CD4-positive, alpha-beta T cell treated with Interleukin-4 for 1 hour (primary cell): ENCODE data around the gene PRKCZ.

Experiments used
- DNase-seq, 2 donors: peaks; one replicate each; pipeline ENCODE4 v3.0.0-alpha.2; 2020 to 2022

Gene PRKCZ

DNA sequence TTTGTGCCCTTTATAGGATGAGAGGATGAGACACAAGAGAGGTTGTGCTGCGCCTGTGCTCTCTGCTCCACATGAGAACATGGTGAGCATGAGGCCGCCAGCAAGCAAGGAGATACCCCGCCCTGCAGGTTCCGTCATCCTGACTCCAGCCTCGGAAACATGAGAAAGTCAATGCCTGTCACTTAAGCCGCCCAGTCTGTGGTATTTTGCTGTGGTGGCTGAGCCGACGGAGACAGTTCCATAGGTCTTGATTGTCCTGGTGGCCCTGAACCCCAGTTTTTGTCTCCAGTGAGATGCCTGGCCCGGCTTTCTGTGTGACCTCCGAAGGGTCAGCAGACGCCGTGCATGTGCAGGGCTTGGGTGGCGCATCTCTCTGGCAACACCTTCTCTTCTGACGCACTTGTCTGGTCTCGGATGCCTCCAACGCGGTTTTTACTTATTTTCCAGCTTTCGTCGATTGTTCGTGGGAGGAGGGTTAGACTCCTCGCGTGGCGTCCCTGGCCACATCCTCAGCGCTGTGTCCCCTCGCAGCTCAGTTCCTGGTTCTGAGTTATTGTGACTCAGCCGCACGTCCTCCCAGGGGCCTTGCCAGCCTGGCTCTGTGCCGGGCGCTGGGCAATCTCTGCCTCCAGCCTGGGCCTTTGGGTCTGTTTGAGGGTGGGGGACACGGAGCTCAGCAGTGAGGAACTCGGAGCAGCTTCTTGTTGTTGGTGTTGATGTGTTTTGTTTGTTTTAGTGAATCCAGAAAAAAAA lies 74.4 kb downstream of the PRKCZ start:
- no peak for DNase-seq

DNA sequence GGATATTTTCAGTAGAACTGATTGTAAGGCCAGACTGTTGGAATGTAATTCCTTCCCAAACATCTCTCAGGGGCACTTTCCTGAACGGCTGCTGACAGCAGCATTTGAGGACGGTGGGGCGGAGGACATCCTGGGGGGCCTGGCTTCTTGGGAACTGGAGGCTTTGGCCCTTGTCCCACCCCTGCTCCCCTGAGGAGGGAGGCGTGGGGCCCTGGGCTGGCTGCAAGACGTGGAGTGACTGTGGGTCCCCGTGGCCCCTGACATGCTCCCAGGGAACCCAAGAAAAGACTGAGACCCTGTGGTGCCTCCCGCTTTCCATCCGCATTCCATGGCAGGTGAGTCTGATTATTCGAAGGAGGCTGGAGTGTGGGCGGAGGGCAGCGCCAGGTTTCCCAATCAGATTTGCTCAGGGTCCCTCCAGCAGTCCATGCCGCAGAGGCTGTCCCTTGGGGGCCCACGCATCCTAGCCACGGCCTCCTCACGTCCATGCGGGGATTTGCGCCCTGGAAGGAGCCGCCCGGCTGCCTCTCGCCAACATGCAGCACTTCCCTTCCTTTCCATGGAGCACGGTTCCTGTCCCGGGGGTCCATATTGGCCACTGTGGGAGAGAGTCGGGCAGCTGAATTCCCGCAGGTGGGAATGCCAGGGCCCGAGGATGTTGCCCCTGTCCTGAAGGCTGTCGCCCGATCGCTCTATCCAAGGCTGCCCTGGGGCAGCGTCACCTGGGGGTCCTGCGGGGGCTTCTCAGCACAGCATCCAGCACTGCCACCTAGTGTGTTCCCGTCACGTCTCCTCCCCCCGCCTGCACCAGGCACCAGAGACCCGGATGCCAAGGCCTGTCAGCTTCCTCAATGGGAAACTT lies 75.4 kb downstream of the PRKCZ start:
- no peak for DNase-seq

DNA sequence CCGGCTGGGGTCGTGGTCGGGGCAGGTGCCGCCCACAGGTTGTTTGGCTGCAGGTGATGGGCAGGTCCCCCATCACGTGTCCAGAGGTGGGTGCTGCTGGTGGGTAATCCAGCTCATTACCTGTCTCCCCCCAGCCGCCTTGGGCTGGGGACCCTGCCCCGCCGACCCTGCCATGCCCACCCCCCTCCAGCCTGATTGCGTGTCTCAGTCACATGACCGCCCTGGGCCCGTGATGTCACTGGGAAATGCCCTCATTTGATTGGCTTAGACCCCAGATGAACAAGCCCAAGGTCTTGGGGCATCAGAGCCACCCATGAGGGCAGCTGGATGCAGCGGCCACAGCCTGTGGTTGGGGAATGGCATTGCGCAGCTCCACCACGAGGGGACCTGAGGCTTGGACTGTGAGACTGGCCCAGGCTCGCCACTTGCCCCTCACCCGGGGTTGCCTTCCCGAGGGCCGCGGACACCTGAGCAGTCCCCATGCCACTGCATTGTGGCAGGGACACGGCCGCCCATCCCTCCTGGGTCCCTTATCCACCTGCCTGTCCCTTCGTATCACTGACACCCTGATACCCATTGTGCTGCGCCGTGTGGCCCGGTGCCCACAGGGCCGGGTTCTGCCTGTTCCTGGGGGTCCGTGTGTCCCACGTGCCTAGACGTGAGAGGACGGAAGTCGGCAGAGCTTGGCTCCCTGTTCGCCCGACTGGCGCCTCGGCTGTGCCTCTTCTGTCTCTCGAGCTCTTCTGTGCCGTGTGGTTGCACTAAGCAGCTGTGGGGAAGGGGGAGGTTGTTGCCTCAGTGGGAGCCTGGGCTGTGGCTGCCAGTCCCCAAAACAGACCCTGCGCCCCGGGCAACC lies 76.3 kb downstream of the PRKCZ start:
- no peak for DNase-seq

DNA sequence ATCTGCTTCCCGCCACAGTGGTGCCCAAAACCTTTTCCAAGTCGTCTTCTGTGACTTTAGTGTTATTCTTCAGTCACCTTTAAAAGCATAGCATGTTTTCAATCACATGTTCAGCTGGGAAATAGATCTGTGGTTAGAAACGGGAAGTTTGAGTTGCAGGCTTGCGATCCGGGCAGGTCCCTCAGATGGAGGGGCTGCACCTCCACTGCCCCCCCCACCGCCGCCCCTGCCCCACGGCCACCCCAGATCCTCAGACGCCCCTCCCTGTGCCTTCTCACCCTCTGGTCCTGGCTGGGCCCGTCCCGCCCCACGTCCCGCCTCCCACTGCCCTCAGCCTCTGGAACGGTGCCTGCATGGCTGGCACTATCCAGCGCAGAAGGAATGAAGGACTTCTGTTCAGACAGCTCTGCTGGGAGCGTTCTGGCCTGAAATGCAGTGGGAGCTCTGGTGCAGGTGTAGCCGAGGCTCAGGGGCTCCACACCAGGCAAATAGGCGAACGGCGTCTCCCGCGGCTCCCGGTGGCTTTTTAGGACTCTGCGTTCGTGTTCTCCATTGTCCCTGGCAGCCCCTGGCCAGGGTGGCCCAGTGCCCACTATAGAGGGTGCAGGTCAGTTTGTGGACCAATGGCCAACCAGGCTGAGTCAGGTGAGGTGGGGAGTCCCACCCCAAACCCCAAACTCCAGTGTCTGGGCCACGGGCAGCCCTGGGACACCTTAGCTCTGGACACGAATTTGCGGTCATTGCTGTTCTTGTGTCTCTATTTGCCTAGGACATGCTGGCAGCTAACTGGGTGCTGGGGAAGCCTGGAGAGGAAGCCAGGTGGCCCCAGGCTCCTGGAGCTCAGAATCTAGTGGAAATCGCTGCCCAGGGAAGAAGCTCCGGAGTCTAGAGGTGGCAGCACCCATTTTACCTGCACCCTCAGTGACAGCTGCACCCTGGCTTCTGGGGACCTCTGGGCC lies 77.3 kb downstream of the PRKCZ start:
- no peak for DNase-seq

DNA sequence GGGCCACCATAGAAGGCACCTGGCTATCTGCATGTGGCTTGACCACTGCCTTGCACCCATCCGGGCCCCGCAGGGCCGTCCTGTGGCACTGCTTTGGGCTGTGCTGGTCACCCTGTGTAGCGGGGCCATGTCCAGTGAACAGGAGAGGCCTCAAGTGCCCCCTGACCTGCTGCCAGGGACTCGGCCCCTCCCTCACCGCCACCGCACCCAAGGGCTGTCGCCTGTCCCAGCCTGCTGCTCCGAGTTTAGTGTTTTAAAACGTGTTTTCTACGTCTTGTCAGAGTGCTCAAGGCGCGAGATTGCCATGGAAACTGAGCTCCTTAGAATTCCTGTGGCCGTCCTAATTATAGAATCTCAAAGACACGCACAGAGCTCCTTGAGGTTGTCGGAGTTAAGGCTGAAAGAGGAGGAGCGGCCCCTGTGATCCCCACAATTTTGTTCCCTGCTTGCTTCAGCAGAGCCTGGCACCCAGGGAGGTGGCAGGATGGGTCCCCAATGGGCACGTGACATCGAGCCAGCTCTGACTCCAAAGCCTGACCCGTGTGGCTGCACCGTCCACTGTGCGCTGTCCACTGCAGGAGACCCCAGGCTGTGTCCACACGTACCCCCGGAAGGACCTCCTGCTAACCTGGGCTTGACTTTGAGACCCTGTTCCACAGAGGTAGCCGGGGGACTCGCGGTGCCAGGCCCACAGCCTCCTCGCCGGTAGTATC lies 78.1 kb downstream of the PRKCZ start:
- no peak for DNase-seq

DNA sequence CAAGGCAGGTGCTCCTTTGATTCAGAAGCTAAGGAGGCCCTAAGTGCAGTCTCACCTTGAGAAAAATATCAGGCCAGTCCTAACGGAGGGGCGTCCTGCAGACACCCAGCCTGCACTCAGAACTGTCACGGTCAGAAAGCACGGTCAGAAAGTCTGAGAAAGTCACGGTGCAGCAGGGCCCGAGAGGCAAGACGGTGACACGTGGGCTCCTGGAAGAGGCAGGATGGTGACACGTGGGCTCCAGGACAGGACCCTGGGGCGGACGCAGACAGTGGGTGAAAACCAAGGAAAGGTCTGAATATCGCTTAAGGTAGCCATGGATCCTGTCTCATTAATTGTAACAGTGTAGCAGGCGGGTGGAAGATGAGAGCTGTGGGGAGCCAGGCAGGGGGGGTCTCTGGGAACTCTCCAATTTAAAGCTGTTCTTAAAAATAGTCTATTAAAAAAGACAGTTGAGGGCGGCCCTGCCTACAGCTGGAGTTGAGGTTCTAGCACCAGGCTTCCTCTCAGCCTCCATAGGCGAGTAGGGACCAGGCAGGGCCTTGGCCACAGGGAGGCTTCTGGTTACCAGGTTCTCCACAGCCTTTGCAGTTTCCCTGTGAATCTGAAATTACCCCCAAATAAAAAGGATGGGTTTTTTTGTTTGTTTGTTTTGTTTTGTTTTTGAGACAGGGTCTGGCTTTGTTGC lies 79.2 kb downstream of the PRKCZ start:
- no peak for DNase-seq

DNA sequence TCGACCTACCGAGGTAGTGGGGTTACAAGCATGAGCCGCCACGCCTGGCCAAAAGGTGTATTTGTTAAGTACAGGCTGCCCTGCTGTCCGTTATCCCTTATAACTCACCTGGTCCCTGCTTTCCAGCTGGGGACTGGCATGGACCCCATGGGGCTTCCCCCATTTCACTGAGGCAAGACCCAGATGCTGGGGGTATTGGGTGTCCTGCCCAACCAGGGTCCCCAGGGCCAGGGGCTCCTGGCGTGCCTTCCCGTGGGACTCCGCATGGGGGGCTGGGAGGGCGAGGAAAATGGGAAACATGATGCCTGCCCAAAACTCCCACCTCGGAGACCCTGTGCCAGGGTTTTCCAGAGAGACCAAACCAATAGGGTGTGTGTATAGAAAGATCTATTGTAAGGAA lies 79.9 kb downstream of the PRKCZ start:
- no peak for DNase-seq

DNA sequence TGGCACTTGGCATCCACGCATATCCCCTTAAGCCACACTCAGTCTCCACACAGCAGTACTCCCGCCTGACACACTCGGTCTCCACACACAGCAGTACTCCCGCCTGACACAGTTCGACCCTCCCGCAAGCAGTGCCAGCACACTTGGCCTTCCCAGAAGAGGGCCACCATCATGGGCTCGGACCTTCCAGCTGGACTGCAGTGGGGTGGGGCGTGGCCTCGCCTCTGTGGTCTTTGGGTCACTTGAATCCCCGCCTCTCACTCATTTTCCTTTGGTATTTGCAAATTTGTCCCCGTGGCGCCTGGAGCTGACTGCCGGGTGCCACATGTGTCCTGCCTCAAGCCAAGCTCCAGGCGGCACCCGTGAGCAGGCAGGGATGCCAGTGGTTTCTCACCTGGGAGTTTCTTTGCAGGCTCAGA lies 80.7 kb downstream of the PRKCZ start:
- DNase-seq, result no peak

DNA sequence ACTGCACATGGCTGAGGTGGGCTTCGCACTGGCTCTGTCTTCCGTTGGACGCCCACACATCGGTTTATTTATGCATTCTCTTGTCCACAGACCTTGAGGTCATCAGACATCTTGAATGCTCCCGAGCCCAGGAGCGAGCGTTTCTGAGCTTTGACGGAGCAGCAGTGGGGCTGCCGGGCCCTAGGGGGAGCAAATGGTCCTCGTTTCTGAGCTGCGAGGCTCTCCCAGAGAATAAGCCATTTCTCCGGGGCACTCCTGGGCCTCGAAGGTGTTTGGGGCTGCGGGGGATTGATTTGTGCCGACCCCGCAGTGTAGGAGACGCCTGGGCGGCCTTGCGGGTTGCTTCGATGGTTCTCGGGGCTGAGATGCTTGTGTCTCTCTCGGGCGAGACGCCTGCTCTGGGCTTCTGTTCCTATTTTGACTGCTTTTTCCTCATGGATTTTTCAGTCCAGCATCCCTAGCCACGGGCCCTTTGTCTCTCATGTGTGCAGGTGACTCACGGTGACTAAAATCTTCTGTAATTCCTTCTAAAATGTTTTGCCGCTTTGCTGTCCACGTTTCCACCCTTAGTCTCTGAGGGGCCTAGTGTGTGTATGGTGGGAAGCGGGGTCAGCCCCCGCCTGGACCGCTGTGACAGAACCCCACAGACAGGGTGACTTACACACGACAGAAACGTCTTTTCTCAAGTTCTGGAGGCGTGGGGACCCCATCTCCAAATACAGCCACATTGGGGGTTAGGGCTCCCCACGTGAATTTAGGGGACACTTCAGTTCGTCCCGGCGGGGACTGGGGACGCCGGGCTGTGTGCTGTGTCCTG lies 82.2 kb downstream of the PRKCZ start:
- DNase-seq, result no peak

DNA sequence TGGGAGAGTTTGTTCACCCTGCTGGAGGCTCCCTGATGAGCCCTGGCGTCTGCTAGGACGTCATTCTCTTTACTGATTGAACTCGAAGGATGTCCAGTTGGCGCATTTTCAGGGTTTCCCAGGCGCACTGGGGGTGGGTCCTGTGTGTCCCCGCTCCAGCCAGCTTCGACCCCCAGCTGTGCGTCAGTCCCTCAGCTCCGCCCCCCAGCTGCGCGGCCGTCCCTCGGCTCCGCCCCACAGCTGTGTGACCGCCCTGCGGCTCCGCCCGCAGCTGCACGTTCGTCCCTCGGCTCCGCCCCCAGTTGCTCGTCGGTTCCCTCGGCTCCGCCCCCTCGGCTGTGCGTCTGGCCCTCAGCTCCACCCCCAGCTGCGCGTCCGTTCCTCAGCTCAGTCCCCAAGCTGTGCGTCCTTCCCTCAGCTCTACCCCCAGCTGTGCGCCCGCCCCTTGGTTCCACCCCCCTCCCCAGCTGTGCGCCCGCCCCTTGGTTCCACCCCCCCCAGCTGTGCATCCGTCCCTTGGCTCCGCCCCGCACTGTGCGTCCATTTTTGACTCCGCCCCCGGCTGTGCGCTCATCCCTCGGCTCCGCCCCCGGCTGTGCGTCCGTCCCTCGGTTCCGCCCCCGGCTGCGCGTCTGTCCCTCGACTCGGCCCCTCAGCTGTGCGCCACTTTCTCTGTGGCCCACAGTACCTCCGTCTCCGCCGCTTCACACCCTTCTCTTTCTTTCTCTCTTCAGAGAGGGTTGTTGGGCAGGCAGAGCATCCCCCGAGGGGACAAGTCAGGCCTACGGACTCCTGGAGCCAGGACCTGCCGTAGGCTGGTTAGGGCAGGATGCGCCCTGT lies 83.0 kb downstream of the PRKCZ start:
- DNase-seq, result peak; percentile 98

DNA sequence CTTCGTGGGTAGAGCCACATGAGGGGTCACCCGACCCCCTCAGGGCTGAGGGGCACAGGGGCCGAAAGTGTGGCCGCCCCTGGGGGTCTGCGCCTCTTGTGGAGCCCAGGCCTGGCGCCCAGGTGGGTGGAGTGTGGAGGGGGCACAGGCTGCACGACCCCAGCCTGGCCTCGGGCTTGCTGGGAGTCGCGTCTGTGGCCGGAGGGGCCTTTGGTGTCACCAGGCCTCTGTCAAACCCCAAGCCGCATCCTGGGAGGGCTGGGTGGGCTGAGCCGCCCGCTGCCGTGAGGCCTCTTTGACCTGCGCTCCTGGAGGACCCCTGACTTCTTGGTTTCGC lies 83.6 kb downstream of the PRKCZ start:
- DNase-seq, result no peak

DNA sequence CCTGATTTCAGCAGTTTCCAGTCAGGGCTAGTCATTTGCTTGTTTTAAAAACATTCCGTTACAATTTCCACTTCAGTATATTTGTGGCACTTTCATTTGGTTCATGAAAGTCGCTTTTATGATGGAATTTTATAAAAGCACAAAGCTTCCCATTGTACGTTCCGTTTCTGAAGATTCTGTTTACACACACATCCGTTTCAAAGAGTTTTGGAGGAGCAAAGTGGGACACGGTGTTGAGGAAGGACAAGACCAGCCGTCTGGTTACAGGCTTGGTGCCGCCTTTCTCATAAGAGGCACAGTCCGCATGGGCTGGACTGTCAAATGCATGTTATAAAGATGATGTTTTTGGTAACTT lies 84.0 kb downstream of the PRKCZ start:
- no peak for DNase-seq

DNA sequence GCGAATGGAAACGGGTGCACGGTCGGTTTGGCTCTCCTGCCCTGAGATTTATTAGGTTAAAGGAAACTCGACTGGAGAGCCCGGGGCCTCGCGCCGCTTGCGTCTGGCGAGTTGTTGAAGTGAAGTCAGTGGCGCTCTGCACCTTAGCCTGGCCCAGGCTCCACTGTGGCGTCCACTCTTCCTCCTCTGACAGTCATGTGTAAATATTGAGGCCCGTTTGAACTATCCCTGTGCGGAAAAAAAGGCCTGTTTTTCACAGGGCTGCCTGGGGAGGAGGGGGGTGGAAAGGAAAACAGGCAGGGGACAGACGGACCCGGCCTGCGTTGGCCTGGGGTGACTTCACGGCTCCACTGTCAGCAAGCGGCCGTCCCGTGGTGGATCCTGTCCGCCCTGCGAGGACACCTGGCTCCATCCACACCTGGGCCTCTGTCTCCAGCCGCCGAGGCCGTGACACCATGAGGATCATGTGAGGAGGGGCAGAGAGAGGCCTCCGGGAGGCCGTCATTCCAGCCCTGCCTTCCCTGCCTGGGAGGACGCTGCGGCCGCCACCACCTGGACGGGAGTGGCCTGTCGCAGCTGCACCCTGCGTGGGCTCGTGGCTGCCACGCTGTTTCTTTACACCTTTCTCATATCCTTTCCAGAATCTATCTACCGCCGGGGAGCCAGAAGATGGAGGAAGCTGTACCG lies 84.6 kb downstream of the PRKCZ start:
- DNase-seq, result no peak

DNA sequence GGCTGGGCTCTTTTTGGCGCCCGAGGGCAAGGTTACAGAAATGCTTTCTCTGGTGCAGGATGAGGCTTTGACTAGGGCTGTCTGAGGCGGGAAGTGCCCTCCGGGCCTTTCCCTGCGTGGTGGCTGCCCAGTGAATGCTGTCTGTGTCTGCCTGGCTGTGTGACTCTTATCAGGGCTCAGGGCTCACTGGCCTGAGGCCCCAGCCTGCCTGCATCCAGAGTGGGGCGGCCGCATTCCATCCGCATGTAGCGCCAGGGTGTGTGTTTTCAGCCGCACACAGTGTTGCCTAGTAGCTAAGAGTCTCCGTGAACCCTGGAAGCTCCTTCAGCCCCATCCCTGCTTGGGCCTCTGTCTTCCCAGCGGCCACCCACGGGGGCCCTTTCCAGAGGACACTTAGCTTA lies 85.2 kb downstream of the PRKCZ start:
- DNase-seq, result no peak

DNA sequence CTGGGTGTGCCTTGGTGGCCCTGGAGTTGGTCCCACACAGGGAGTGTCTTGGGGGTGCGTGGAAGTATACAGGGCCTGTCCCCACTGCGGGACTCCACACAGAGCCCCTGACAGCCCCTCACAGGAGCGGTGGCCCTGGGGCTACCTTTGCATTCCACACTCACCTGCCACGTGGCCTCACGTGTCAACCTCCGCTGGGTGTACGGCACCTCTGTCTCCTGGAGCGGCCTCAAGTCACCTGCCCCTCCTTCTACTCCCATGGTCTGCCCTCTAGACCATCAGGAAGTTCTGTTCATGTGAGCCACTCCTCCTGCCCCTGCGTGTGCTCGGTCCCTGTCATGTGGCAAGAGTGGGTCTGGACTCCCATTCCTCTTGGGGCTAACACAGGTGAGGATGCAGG lies 85.7 kb downstream of the PRKCZ start:
- DNase-seq, result no peak

DNA sequence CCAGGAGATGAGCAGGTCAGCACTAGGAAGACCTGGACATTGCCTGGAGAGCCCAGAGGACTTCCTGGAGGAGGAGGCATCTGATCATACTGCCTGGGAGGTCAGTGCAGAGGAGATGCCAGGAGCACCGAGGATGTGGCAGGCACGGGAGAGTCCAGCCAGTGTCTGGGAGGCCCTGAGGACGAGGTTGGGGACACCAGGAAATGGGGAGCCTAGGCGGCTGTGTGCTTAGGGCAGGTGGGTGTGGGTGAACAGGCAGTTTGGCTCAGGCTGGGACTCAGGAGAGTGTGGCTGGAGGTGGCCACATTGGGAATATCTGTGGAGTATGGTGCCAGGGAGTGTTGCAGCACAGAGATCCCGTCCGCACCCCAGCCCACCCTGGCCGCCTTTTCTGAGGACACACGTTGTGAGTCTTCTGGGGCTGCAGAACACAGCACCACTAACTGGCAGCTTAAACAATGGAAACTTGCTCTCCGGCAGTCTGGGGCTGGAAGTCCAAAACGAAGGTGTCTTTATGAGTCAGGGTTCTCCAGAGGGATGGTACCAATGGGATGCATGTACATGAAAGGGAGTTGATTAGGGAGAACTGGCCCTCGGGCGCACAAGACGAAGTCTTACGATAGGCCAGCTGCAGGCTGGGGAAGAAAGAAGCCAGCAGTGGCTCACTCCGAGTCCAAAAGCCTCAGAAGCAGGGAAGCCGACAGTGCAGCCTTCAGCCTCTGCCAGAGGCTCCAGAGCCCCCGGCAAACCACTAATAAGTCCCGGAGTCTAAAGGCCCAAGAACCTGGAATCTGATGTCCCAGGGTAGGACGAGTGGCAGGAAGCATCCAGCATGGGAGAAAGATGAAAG lies 86.4 kb downstream of the PRKCZ start:
- DNase-seq, result no peak

DNA sequence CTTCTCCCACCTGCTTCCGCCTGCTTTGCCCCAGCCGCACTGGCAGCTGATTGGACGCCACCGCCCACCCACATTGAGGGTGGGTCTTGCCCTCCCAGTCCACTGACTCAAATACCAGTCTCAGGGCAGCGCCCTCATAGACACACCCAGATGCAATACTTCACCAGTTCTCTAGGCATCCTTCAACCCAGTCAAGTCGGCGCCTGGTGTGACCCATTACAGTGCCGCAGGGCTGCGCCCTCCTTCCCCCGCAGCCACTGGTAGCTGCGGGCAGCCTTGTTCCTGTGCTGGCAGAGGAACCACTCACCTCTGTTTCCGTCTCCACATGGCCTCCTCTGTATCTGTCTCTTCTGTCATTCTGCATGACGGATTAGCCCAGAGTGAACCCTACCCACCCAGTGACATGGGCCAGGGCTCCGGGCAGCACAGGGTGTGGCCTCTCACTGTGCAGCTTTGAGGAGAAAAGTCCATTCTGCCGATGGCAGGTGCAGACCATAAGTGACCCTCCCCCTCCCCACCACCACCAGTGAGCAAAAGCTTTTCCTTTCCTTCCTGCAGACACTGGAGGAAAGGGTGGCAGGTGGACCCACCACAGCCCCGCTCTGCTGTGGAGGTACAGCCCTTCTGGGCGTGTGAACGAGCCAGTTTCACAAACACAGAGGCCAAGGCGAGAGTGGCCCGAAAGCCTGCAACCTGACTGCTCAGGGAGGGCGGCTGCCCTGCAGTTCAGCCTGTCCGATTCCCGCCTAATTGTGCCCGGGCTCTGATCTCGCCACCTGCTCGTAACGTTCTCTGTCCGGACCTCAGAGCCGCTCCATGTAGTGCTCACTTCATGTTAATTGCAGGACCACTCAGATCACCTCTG lies 87.3 kb downstream of the PRKCZ start:
- no peak for DNase-seq
